HCEC 1CT (cell line): ENCODE data around the gene PRX.

ENCODE experiments used
- DNase-seq: peaks from one replicate; pipeline ENCODE4 v3.0.0-alpha.2; 2017

Gene PRX

GRCh38 chr19:40360020-40360707 lies 53.0 kb downstream of the PRX start:
- no peak for DNase-seq

DNA sequence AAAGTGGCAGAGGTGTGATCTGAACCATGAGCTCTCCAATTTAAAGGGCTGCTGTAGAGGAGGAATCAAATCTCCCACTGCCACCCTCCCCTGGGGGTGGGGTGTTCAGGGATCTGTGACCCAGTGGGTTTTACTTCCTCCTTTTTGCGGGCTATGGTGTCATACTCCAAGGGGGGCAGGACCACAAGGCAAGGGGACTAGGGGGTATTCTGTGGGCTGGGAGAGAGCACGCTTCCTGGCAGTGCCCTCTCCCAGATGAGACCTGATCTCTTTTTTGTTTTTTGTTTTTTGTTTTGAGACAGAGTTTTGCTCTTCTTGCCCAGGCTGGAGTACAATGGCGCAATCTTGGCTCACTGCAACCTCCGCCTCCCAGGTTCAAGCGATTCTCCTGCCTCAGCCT lies 54.4 kb downstream of the PRX start:
- no peak for DNase-seq

DNA sequence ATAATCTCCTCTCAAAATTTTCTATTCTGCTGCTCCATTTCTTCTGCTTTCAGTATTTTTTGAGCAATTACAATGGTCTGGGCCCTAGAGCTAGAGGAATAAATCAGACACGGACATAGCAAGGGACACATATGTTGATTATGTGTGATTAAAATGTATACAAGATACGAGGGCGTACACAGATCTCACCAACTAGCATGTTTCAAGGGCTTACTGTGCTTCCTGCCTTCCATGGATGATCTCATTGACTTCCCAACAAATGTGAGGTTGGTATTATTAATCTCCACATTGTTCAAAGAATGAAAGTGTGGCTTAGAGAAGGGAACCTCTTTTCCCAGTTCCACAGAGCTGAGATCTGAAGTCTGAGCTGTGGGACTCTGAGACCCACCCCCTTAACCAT lies 55.5 kb downstream of the PRX start:
- DNase-seq: no peak

DNA sequence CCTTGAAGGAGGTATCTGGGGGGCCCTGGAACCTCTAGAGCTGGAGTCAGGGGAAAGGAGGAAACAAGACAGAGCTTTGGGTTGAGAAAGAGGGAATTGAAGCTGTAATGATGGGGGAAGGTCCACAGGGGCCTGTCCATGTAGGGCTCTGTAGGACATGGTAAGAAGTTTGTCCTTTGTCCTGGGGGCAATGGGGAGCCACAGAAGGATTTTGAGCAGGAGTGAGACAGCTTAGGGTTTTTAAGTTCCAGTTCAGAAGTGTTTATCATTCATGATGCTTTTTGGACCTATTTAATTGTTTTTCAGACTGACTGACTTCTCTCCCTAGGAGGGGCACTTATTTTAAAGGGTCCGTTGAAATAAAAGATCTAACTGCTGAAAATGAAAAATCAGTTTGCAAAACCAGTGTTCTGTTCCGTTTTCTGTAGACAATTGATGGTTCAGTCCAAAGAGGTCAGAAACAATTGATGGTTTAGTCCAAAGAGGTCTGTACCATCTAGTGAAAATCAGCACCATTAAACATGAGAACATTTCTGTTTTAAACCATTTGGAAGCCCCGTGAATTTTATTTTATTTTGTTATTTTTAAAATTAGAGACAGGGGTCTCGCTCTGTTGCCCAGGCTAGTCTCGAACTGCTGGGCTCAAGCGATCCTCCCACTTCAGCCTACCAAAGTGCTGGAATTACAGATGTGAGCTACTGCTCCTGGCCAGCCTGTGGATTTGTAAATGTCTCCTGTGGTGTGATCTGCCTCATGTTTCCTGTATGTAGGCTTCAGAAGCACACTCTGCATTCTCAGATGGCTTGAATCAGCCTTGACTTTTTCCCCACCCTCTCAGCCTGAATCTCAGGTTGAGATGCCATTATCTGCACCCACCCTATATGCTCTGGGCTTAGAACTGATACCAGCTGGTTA lies 56.2 kb downstream of the PRX start:
- no peak for DNase-seq

GRCh38 chr19:40355975-40356680 lies 57.0 kb downstream of the PRX start:
- DNase-seq: no peak

DNA sequence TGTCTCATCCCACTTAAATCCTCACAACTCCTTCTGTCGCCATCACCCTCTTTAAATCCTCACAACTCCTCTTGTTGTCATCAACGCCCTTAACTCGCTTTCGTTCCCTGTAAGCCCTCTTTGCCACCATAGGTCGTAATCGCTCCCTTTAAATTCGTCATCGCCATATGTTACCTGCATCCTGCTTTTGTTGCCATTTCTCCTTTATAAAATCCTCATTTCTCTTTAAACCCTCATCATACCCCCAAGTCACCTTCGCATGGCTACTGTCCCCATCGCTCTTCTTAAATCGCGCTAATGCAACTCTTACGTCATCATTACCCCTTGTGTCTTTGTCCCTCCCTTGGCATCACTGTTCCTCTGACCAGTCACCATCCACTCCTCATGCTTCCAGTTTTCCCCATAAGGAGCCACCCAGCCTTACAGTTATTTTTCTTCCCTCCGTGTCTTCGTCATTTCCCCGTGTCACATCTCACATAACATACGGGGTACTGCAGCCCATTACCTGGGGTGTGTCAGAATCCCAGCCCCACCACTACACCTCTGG lies 64.1 kb downstream of the PRX start:
- DNase-seq: peak; percentile 28

DNA sequence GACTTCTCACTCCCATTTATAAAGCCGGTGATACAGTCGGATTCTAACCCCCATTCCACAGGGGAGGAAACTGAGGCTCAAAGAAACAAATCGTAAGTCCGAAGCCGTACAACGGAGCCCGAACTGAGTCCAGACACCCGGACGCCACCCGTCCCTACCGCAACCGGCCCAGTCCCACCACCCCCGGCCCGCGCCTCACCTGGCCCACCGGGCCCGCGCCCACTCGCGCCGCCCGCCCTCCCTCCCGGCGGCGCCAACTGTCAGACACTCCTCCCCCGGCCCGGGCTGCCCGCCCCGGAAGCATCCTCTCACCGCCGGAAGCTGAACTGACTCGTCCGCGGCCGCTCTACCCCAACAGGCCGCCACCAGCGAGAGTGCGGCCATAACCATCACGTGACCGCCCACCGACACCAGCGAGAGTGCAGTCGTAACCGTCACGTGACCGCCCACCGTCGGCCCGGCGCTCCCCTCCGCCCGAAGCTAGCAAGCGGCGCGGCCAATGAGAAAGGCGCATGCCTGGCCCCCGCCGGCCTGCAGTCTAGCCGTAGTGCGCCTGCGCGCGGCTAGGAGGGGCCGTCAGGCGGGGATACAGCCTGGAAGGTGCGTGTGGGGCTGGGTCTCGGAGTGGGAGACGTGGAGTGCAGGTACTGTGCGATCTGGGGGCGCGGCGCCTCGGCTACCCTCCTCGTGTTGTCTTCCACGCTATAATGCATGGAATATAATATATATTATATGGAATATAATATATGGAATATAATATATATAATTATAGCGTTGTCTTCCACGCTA lies 64.9 kb downstream of the PRX start, which contains the start of the genes C19orf47 and PLD3:
Gene C19orf47 (minus strand): TSS at position 273 of the 789 bp plus-strand sequence. CDS start 6,540 bp downstream, outside the sequence.
Gene PLD3 (plus strand): TSS at position 571 of the 789 bp plus-strand sequence. CDS start 17,789 bp downstream, outside the sequence.
- DNase-seq: peak; percentile 99

DNA sequence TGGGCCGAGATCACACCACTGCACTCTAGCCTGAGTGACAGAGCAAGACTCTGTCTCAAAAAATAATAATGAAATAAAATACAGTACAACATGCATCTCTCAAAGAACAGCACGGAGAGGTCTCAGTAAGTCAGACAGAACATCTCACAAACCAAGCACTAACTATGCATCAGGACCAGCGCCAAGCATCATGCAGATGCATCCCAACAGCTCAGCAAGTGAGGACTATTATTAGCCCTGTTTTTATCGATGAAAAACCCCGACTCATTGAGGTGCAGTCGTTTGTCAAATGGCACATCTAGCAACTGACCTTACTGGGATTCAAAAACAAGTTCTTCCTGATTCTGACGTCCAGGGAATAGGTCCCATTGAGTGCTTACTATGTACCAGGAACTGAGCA lies 68.8 kb downstream of the PRX start:
- no peak for DNase-seq
